ENCODE data around the gene AMIGO3. TPM values are rescaled to one million over a fixed set of nuclear protein-coding genes. Genes with fewer than 3 reads are reported as not detected.

Gene AMIGO3
- total and polyA plus RNA-seq, 4 donors: 0.11 to 1.1 TPM; not detected in 2

- Histone ChIP-seq H3K4me3 (ENCODE audit: low read depth in 1 of 3, low read length in 3 of 3) (no peak overlapping the region), H3K27me3 (ENCODE audit: control insufficient read depth in 4 of 4, insufficient read depth in 4 of 4, low read length in 3 of 4) (no peaks in the 10 kb centered on the region), H3K36me3 (ENCODE audit: control insufficient read depth in 4 of 4, insufficient read depth in 3 of 4, low read depth in 1 of 4, low read length in 3 of 4) (peaks cover 0 to 29% (median 10%) of the 10 kb centered on the region in 4 donors), H3K9ac (ENCODE audit: low read depth in 1 of 2, low read length in 2 of 2) (no peak overlapping the region), H3K9me3 (ENCODE audit: control insufficient read depth in 4 of 4, low read length in 3 of 4) (no peaks in the 10 kb centered on the region), H3K4me1 (ENCODE audit: control insufficient read depth in 4 of 4, insufficient read depth in 4 of 4, low read length in 3 of 4) (peaks cover 6 to 40% (median 28%) of the 10 kb centered on the region in 4 donors), H3K27ac (ENCODE audit: low read depth in 1 of 2, low read length in 2 of 2) (no peak overlapping the region)
- TF ChIP-seq TAF1 (conservative IDR thresholded peaks at IDR 0.05) (no peak), YY1 (IDR thresholded peaks at IDR 0.05) (no peak), HNF4A (conservative IDR thresholded peaks at IDR 0.05) (no peak), HNF4G (IDR thresholded peaks at IDR 0.05) (no peak), RXRA (IDR thresholded peaks at IDR 0.05) (no peak), GABPA (IDR thresholded peaks at IDR 0.05 in 1 of 2, conservative IDR thresholded peaks at IDR 0.05 in 1 of 2) (no peak), FOXA2 (IDR thresholded peaks at IDR 0.05) (no peak)
- TF ChIP-seq, protein P1, sequence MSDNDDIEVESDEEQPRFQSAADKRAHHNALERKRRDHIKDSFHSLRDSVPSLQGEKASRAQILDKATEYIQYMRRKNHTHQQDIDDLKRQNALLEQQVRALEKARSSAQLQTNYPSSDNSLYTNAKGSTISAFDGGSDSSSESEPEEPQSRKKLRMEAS (IDR thresholded peaks at IDR 0.05): no peak
- DNase-seq (ENCODE audit: low spot score): peak; percentile 34
- 81% methylated on average over 9 of the region's 9 CpGs for WGBS
These were observed 2.1 kb upstream of the AMIGO3 start for GRCh38 chr3:49721596-49721895.

- WGBS: 75% methylated on average over 4 of the region's 4 CpGs
- Histone ChIP-seq H3K4me1 (ENCODE audit: control insufficient read depth in 4 of 4, insufficient read depth in 4 of 4, low read length in 3 of 4) (peaks cover 6 to 40% (median 28%) of the 10 kb centered on the region in 4 donors), H3K4me3 (ENCODE audit: low read depth in 1 of 3, low read length in 3 of 3) (no peak overlapping the region), H3K36me3 (ENCODE audit: control insufficient read depth in 4 of 4, insufficient read depth in 3 of 4, low read depth in 1 of 4, low read length in 3 of 4) (peaks cover 2 to 34% (median 10%) of the 10 kb centered on the region in 4 donors), H3K9ac (ENCODE audit: low read depth in 1 of 2, low read length in 2 of 2) (no peak overlapping the region), H3K27me3 (ENCODE audit: control insufficient read depth in 4 of 4, insufficient read depth in 4 of 4, low read length in 3 of 4) (no peaks in the 10 kb centered on the region), H3K27ac (ENCODE audit: low read depth in 1 of 2, low read length in 2 of 2) (no peak overlapping the region), H3K9me3 (ENCODE audit: control insufficient read depth in 4 of 4, low read length in 3 of 4) (no peaks in the 10 kb centered on the region)
- peak; percentile 35 for DNase-seq (ENCODE audit: low spot score)
- TF ChIP-seq, protein P2, sequence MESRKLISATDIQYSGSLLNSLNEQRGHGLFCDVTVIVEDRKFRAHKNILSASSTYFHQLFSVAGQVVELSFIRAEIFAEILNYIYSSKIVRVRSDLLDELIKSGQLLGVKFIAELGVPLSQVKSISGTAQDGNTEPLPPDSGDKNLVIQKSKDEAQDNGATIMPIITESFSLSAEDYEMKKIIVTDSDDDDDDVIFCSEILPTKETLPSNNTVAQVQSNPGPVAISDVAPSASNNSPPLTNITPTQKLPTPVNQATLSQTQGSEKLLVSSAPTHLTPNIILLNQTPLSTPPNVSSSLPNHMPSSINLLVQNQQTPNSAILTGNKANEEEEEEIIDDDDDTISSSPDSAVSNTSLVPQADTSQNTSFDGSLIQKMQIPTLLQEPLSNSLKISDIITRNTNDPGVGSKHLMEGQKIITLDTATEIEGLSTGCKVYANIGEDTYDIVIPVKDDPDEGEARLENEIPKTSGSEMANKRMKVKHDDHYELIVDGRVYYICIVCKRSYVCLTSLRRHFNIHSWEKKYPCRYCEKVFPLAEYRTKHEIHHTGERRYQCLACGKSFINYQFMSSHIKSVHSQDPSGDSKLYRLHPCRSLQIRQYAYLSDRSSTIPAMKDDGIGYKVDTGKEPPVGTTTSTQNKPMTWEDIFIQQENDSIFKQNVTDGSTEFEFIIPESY (IDR thresholded peaks at IDR 0.05): no peak
- TF ChIP-seq NR2F2 (IDR thresholded peaks at IDR 0.05): no peak
- TF ChIP-seq, protein P3, sequence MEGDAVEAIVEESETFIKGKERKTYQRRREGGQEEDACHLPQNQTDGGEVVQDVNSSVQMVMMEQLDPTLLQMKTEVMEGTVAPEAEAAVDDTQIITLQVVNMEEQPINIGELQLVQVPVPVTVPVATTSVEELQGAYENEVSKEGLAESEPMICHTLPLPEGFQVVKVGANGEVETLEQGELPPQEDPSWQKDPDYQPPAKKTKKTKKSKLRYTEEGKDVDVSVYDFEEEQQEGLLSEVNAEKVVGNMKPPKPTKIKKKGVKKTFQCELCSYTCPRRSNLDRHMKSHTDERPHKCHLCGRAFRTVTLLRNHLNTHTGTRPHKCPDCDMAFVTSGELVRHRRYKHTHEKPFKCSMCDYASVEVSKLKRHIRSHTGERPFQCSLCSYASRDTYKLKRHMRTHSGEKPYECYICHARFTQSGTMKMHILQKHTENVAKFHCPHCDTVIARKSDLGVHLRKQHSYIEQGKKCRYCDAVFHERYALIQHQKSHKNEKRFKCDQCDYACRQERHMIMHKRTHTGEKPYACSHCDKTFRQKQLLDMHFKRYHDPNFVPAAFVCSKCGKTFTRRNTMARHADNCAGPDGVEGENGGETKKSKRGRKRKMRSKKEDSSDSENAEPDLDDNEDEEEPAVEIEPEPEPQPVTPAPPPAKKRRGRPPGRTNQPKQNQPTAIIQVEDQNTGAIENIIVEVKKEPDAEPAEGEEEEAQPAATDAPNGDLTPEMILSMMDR (IDR thresholded peaks at IDR 0.05; ENCODE audit: low read depth, low read length, missing input control): no peak
- no peak for TF ChIP-seq GABPA (IDR thresholded peaks at IDR 0.05 in 1 of 2, conservative IDR thresholded peaks at IDR 0.05 in 1 of 2)
- no peak for TF ChIP-seq RAD21 (IDR thresholded peaks at IDR 0.05)
- TF ChIP-seq FOXA2 (IDR thresholded peaks at IDR 0.05): no peak
- TF ChIP-seq FOXA1 (IDR thresholded peaks at IDR 0.05): no peak
- TF ChIP-seq HNF4A (conservative IDR thresholded peaks at IDR 0.05): no peak
- TF ChIP-seq EGR1 (IDR thresholded peaks at IDR 0.05; ENCODE audit: low read depth in 2 of 2): no peak
- TF ChIP-seq TAF1 (conservative IDR thresholded peaks at IDR 0.05): no peak
- TF ChIP-seq SP1 (IDR thresholded peaks at IDR 0.05): no peak
- no peak for TF ChIP-seq HNF4G (IDR thresholded peaks at IDR 0.05)
- TF ChIP-seq, protein P1 (IDR thresholded peaks at IDR 0.05): no peak
- TF ChIP-seq ATF3 (IDR thresholded peaks at IDR 0.05): no peak
- TF ChIP-seq, protein P4, sequence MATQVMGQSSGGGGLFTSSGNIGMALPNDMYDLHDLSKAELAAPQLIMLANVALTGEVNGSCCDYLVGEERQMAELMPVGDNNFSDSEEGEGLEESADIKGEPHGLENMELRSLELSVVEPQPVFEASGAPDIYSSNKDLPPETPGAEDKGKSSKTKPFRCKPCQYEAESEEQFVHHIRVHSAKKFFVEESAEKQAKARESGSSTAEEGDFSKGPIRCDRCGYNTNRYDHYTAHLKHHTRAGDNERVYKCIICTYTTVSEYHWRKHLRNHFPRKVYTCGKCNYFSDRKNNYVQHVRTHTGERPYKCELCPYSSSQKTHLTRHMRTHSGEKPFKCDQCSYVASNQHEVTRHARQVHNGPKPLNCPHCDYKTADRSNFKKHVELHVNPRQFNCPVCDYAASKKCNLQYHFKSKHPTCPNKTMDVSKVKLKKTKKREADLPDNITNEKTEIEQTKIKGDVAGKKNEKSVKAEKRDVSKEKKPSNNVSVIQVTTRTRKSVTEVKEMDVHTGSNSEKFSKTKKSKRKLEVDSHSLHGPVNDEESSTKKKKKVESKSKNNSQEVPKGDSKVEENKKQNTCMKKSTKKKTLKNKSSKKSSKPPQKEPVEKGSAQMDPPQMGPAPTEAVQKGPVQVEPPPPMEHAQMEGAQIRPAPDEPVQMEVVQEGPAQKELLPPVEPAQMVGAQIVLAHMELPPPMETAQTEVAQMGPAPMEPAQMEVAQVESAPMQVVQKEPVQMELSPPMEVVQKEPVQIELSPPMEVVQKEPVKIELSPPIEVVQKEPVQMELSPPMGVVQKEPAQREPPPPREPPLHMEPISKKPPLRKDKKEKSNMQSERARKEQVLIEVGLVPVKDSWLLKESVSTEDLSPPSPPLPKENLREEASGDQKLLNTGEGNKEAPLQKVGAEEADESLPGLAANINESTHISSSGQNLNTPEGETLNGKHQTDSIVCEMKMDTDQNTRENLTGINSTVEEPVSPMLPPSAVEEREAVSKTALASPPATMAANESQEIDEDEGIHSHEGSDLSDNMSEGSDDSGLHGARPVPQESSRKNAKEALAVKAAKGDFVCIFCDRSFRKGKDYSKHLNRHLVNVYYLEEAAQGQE (IDR thresholded peaks at IDR 0.05): no peak
- TF ChIP-seq YY1 (IDR thresholded peaks at IDR 0.05): no peak
These were observed 1.5 kb upstream of the AMIGO3 start for GRCh38 chr3:49720855-49721595.
